Testis (tissue), 2 donors: ENCODE measurements around the gene NDUFB11.

Experiments
- CTCF ChIP-seq, 3 experiments: fragments of 450-650 bp in 2 of 3; fragments of 200-600 bp in 1 of 3; sonication (generic) in 1 of 3; IDR thresholded peaks; one replicate each; pipeline ENCODE4 v1.5.1; 2016 to 2019; ENCODE audit warnings: antibody characterized with exemption in 3 of 3, mild to moderate bottlenecking in 2 of 3, moderate library complexity in 1 of 3
- POLR2A ChIP-seq: fragments of 450-650 bp; IDR thresholded peaks from one replicate; pipeline ENCODE4 v1.6.1; 2017; ENCODE audit warnings: antibody characterized with exemption, mild to moderate bottlenecking, moderate library complexity

GRCh38 chrX:47160781-47161180 is 16.3 kb upstream of the NDUFB11 start:
- no peak for TF ChIP-seq CTCF (IDR thresholded peaks at IDR 0.05)
- no peak for TF ChIP-seq POLR2A
